HG02970 (cell line): ENCODE measurements around the gene PACS2.
"Not testable (repeated sequence)": the region's sequence is repeated elsewhere in the genome, so short reads cannot be mapped to it uniquely, and the experiment has no call there.

Experiments used
- ATAC-seq: cut with Tn5 transposase; IDR thresholded peaks from one replicate; pipeline ENCODE4 v1.9.1; 2021; ENCODE audit warnings: mild to moderate bottlenecking, moderate library complexity, moderate number of reproducible peaks; ENCODE audit not compliant: unreplicated experiment, low FRiP score

PACS2 gene

GRCh38 chr14:105287249-105288102 is 27.1 kb upstream of the PACS2 start:
- no peak for ATAC-seq

DNA sequence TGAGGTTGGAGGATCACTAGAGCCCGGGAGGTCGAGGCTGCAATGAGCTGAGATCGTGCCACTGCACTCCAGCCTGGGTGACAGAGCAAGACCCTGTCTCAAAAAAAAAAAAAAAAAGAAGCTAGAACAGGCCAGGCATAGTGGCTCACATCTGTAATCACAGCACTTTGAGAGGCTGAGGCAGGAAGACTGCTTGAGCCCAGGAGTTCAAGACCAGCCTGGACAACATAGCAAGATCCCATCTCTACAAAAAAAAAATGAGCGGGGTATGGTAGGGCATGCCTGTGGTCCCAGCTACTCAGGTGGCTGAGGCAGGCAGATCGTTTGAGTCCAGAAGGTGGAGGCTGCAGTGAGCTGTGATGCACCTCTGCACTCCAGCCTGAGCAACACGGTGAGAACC is 25.6 kb upstream of the PACS2 start:
- not testable (repeated sequence) for ATAC-seq

DNA sequence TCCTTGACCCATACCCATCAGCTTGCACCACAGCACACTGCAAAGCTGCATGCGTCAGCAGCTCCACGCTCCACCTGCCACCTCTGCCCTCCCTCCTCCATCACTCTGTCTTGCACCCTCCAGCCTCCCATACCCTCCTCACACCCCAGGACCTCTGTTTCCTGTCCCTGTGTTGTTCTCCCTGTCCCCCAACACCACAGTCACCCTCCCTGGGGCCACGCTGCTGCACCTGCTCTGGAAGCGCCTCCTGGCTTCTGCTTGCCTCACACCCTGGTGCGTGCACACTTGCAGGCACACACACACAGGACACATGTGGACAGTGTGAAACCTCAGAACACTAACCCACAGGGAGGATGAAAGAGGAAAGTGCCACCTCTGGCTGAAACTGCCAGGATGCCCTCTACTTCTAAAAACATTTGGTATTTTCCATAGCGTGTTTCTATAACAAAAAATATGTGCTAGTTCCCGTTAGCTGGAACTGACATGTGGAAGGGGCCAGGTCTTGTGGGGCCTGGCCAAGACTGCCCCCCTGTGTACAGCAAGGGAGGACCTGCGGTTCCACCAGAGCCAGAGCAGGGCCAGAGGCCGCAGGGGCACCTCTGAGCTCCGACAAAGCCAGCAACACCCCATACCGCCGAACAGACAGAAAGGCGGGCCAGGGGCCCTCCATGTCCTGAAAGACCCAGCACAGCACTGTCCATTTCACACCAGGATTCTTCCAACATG is 23.8 kb upstream of the PACS2 start:
- ATAC-seq: no peak

GRCh38 chr14:105292826-105293711 is 21.5 kb upstream of the PACS2 start:
- peak; percentile 7 for ATAC-seq

DNA sequence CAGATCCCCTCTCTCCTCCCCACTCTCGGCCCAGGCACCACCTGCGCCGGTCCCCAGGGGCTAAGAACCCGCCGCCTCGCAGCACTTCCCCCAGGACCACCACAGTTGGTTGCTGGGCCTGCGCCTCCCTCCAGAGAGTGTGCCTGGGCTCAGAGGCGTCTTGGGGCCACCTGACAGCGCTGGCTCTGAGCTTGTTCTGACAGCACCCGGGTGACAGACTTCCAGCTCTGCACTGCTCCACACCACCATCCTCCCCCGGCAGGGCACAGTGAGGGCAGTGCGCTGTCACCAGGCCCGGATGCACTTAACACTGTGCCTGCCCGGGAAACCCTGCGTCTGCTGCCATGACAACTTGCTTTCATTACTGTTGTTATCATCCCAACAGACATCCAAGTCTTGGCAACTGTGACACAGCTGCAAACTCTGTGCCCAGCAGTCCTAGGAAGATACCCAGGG is 20.4 kb upstream of the PACS2 start:
- ATAC-seq: peak; percentile 44

DNA sequence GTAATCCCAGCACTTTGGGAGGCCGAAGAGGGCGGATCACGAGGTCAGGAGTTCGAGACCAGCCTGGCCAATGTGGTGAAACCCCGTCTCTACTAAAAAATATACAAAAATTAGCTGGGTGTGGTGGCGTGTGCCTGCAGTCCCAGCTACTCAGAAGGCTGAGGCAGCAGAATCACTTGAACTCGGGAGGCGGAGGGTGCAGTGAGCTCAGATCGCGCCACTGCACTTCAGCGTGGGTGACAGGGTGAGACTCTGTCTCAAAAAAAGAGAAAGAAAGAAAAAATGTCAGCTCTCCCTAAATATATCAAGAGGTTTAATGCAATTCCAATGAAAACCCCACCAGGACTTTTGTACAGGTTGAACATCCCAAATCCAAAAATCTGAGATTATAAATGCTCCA is 17.2 kb upstream of the PACS2 start:
- not testable (repeated sequence) for ATAC-seq

DNA sequence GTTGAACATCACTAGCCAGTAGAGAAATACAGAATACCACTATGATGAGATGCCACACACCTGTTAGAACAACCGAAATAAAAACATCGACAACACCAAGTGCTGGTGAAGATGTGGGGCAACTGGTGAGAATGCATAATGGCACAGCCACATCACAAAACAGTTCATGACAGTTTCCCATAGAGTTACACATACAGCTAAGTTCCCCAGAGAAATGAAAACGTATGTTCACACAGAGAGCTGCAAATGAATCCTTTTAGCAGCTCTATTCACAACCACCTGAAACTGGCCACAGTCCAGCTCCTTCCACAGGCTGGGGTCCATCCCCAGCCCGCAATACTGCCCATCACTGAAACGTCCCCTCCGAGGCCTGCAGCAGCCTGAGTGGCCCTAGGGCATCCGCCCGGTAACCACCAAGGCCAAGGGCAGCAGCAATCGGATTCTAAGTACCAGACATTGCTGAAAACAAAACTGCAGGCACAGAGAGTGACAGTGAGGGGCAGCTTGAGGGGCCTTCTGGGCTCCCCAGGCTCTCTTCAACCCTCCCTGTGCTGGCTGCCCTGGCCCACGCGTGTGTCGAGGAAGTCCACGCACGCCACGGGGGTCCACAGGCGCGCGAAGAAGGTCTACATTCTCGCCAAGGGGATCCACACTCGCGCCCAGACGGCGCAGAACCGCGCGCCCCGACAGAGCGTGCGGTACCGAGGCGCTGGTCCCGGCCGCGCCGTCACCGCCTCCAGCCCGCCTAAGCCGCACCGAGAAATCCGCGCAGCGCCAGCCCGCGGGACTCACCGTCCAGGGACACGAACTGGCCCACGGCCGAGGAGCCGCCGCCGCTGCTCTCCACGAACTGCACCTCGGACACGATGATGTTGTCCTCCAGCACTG is 14.7 kb upstream of the PACS2 start:
- ATAC-seq: peak; percentile 15

GRCh38 chr14:105300542-105301102 is 13.9 kb upstream of the PACS2 start, which contains the start of gene BRF1:
TSS of gene BRF1 (minus strand) at chr14:105301001. CDS start at chr14:105300629, 372 bp downstream.
- peak; percentile 83 for ATAC-seq

DNA sequence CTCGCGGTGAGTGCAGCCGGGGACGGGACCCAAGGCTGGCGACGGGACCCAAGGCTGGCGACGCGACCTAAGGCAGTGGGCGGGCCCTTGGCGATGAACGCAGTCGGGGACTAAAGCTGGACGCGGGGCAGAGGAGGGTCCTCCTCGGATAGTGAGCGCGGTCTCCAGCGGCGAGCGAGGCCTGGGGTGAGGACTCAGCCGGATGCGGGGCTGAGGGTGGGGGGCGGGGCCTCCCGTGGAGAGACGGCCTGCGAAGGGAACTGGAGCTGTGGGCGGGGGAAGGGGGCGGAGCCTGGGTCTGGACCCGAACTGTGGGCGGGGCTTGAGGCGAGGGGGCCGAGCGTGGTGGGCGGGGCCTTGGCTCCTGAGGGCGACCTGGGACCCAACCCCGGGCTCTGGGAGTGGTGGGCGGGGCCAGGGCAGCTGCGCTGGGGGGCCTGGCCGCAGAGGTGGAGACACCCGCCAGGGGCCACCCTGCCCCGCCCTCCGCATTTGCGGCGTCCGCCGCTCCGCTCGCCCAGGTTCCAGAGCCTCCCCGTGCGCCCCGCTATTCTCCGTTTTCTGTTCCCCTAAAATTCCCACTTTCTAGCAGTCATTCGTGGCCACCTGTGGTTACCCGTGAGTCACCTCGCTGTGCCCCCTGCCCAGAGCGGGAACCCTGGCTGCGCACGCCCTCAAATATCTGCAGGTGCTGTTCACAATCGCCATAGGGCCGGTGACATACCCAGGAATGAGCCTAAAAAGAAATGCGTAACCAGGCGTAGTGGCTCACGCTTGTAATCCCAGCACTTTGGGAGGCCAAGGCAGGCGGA is 13.2 kb upstream of the PACS2 start:
- ATAC-seq: peak; percentile 54

DNA sequence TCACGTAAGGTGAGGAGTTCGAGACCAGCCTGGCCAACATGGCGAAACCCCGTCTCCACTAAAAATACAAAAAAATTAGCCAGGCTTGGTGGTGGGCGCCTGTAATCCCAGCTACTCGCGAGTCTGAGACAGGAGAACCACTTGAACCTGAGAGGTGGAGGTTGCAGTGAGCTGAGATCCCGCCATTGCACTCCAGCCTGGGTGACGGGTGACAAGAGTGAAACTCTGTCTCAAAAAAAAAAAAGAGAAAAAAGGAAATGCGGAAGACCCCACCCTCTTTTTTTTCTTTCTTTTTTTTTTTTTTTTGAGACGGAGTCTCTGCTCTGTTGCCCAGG is 12.7 kb upstream of the PACS2 start:
- ATAC-seq: not testable (repeated sequence)

- no peak for ATAC-seq
These were observed 10.6 kb upstream of the PACS2 start for GRCh38 chr14:105303949-105304348.

GRCh38 chr14:105304565-105304964 is 10.0 kb upstream of the PACS2 start:
- ATAC-seq: no peak

DNA sequence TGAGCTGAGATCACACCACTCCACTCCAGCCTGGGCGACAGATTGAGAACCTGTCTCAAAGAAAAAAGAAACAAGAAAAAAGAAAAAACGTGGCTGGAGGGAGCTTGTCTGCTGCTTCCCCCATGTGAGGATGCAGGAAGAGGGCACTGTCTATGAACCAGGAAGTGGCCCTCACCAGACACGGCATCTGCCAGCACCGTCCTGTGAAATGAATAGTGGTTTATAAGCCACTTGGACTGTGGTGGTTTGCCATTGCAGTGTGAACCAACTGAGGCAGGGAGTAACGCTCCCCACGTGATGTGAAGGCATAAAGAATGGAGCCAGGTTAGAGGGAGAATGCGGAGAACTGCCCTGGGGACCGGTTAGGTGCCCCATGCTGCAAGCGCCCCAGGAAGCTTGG is 9.2 kb upstream of the PACS2 start:
- no peak for ATAC-seq

GRCh38 chr14:105305791-105306190 is 8.8 kb upstream of the PACS2 start:
- no peak for ATAC-seq

- no peak for ATAC-seq
These were observed 7.4 kb upstream of the PACS2 start for GRCh38 chr14:105307052-105307727.

- no peak for ATAC-seq
These were observed 5.2 kb upstream of the PACS2 start for GRCh38 chr14:105309371-105309770.

GRCh38 chr14:105311838-105312237 is 2.7 kb upstream of the PACS2 start:
- no peak for ATAC-seq

- no peak for ATAC-seq
These were observed 1.6 kb upstream of the PACS2 start for GRCh38 chr14:105312973-105313372.
